Measurements from ENCODE around the gene NLRC3. TPM values are rescaled to one million over a fixed set of nuclear protein-coding genes. Genes with fewer than 3 reads are reported as not detected.

Gene NLRC3
- total RNA-seq, 4 donors from 2014 or later = under 0.01 to 1.5 (median 0.68) TPM

GRCh38 chr16:3553138-3553923 lies 23.9 kb downstream of the NLRC3 start:
- H3K27me3 ChIP-seq = no peaks in the 10 kb centered on the region
- no peaks in the 10 kb centered on the region for H3K4me1 ChIP-seq
- H3K9me3 ChIP-seq = no peaks in the 10 kb centered on the region
- TF ChIP-seq CTCF (IDR thresholded peaks at IDR 0.05) (no peak), POLR2A (IDR thresholded peaks at IDR 0.05) (no peak)
- no peaks in the 10 kb centered on the region for H3K36me3 ChIP-seq
- no peak overlapping the region for H3K27ac ChIP-seq
- no peak for DNase-seq
- no peak overlapping the region for H3K4me3 ChIP-seq
- intact Hi-C loops (cut with DNase I; ENCODE audit: low total_unique reads) = no loop called here

- DNase-seq = no peak
- Histone ChIP-seq H3K9me3 (no peaks in the 10 kb centered on the region), H3K27ac (no peak overlapping the region), H3K36me3 (no peaks in the 10 kb centered on the region), H3K4me1 (no peaks in the 10 kb centered on the region), H3K27me3 (no peaks in the 10 kb centered on the region), H3K4me3 (no peak overlapping the region)
- TF ChIP-seq CTCF (IDR thresholded peaks at IDR 0.05) (no peak), POLR2A (IDR thresholded peaks at IDR 0.05) (no peak)
- intact Hi-C loops (cut with DNase I; ENCODE audit: low total_unique reads) = no loop called here
Measured at GRCh38 chr16:3550851-3551847, 26.1 kb downstream of the NLRC3 start.

- Histone ChIP-seq H3K4me3 (no peak overlapping the region), H3K27me3 (no peaks in the 10 kb centered on the region), H3K9me3 (no peaks in the 10 kb centered on the region), H3K4me1 (no peaks in the 10 kb centered on the region), H3K36me3 (no peaks in the 10 kb centered on the region), H3K27ac (no peak overlapping the region)
- DNase-seq = no peak
- intact Hi-C loops (cut with DNase I; ENCODE audit: low total_unique reads) = no loop called here
- no peak for TF ChIP-seq POLR2A (IDR thresholded peaks at IDR 0.05)
- no peak for TF ChIP-seq CTCF (IDR thresholded peaks at IDR 0.05)
Measured at GRCh38 chr16:3549906-3550305, 27.3 kb downstream of the NLRC3 start.

- no peak for DNase-seq
- Histone ChIP-seq H3K27me3 (no peaks in the 10 kb centered on the region), H3K4me1 (no peaks in the 10 kb centered on the region), H3K4me3 (no peak overlapping the region), H3K36me3 (no peaks in the 10 kb centered on the region), H3K9me3 (no peaks in the 10 kb centered on the region), H3K27ac (no peak overlapping the region)
- intact Hi-C loops (cut with DNase I; ENCODE audit: low total_unique reads) = no loop called here
- TF ChIP-seq CTCF (IDR thresholded peaks at IDR 0.05) = no peak
- no peak for TF ChIP-seq POLR2A (IDR thresholded peaks at IDR 0.05)
Measured at GRCh38 chr16:3548859-3549258, 28.3 kb downstream of the NLRC3 start.

GRCh38 chr16:3548445-3548844 lies 28.8 kb downstream of the NLRC3 start:
- TF ChIP-seq POLR2A (IDR thresholded peaks at IDR 0.05) (no peak), CTCF (IDR thresholded peaks at IDR 0.05) (no peak)
- Histone ChIP-seq H3K27me3 (no peaks in the 10 kb centered on the region), H3K27ac (no peak overlapping the region), H3K4me1 (no peaks in the 10 kb centered on the region), H3K36me3 (no peaks in the 10 kb centered on the region), H3K9me3 (no peaks in the 10 kb centered on the region), H3K4me3 (no peak overlapping the region)
- DNase-seq = no peak
- intact Hi-C loops (cut with DNase I; ENCODE audit: low total_unique reads) = no loop called here

Measured in uterus (tissue), 4 donors.